Motor neuron (in vitro differentiated cells): ENCODE results near the gene IMPA2. TPM values are rescaled to one million over a fixed set of nuclear protein-coding genes. Genes with fewer than 3 reads are reported as not detected.
A peak's percentile ranks its signal among the peaks of the same experiment; 100 is the strongest.

Experiments used
- ATAC-seq, 8 experiments: fragments of 200-7000 bp; cut with Tn5 transposase; replicated peaks in 6 of 8; 2 replicates each; pipeline ENCODE4 v1.8.0; 2021; ENCODE audit warnings: mild to moderate bottlenecking in 8 of 8, moderate library complexity in 8 of 8
- H3K27ac ChIP-seq, 2 donors: fragments of 250-450 bp; sonication (Bioruptor Pico); 2 replicates each; pipeline ENCODE4 v1.9.0; 2021; ENCODE audit warnings: antibody characterized with exemption in 2 of 2, mild to moderate bottlenecking in 2 of 2, moderate library complexity in 1 of 2
- H3K4me1 ChIP-seq, 2 donors: fragments of 250-450 bp; sonication (Bioruptor Pico); replicated peaks in 1 of 2; 2 replicates each; pipeline ENCODE4 v1.6.1; 2021; ENCODE audit warnings: antibody characterized with exemption in 2 of 2, mild to moderate bottlenecking in 2 of 2, moderate library complexity in 1 of 2
- H3K4me3 ChIP-seq, 5 donors: fragments of 250-450 bp; sonication (Bioruptor Pico); 2 replicates each; pipeline ENCODE4 v1.9.0; 2021; ENCODE audit warnings: antibody characterized with exemption in 5 of 5, mild to moderate bottlenecking in 5 of 5, moderate library complexity in 4 of 5
- WGBS, 10 experiments: fragments of 450-650 bp; shearing (Covaris generic); methylation state at CpG; one replicate each; pipeline ENCODE4 v1.0.0; 2022; 5-methylcytosine and 5-hydroxymethylcytosine counted together
- in situ Hi-C, 9 experiments: fragments of 400-800 bp; cut with MboI; loops; one replicate each; pipeline ENCODE4 v1.15.0; 2021; ENCODE audit warnings: low sequenced_read_pairs in 9 of 9, low pct_unique_long_range_greater_than_20kb in 2 of 9; ENCODE audit not compliant: unreplicated experiment in 9 of 9
- total RNA-seq, 8 experiments: library from RNA; unstranded; fragments of 300-600 nt; gene quantifications; 2 replicates each; pipeline versions ENCODE4 v1.2.3 to v1.2.4, GENCODE V29; 2022

The IMPA2 gene
- total RNA-seq, 8 experiments from 2014 or later = 4.1 to 54.1 (median 16.8) TPM

- Histone ChIP-seq H3K4me1 (peaks cover 13 to 15% of the 10 kb centered on the region in 2 donors), H3K27ac (no peak overlapping the region), H3K4me3 (no peak overlapping the region)
- WGBS, 10 experiments = 70 to 100% (median 100%) methylated on average over 1 to 4 of the region's 6 CpGs; no CpG with 5 or more reads in 6 of the 10 experiments
- ATAC-seq = no peak
- in situ Hi-C loops = no loop called here
These were observed 2.8 kb downstream of the IMPA2 start for GRCh38 chr18:11984091-11984490.

GRCh38 chr18:11985586-11985985, 4.3 kb downstream of the IMPA2 start:
- H3K27ac ChIP-seq = no peak overlapping the region
- no peak overlapping the region for H3K4me3 ChIP-seq
- peaks cover 15% of the 10 kb centered on the region in 2 donors for H3K4me1 ChIP-seq
- ATAC-seq = no peak
- in situ Hi-C loops = no loop called here
- WGBS, 10 experiments = 33 to 100% (median 90%) methylated on average over 1 to 3 of the region's 3 CpGs; no CpG with 5 or more reads in 1 of the 10 experiments

GRCh38 chr18:11986061-11986460, 4.8 kb downstream of the IMPA2 start:
- H3K27ac ChIP-seq = no peak overlapping the region
- 57 to 100% (median 95%) methylated on average over 1 to 8 of the region's 9 CpGs; no CpG with 5 or more reads in 2 of the 10 experiments for WGBS, 10 experiments
- H3K4me3 ChIP-seq = no peak overlapping the region
- no peak for ATAC-seq
- peaks cover 15% of the 10 kb centered on the region in 2 donors for H3K4me1 ChIP-seq
- in situ Hi-C loops = no loop called here

GRCh38 chr18:11987527-11987926, 6.2 kb downstream of the IMPA2 start:
- Histone ChIP-seq H3K4me3 (no peak overlapping the region), H3K4me1 (peaks cover 15% of the 10 kb centered on the region in 2 donors), H3K27ac (no peak overlapping the region)
- in situ Hi-C loops = no loop called here
- ATAC-seq = peak in 3 of 8 experiments; percentile 81 to 86 (median 85)
- WGBS, 10 experiments = 20 to 100% (median 47%) methylated on average over 1 to 6 of the region's 7 CpGs; no CpG with 5 or more reads in 3 of the 10 experiments

- Histone ChIP-seq H3K4me3 (no peak overlapping the region), H3K27ac (no peak overlapping the region), H3K4me1 (peaks cover 3 to 7% of the 10 kb centered on the region in 2 donors)
- WGBS, 10 experiments = 0 to 97% (median 57%) methylated on average over 1 to 5 of the region's 8 CpGs; no CpG with 5 or more reads in 6 of the 10 experiments
- in situ Hi-C loops = no loop called here
- ATAC-seq = no peak
These were observed 7.9 kb downstream of the IMPA2 start for GRCh38 chr18:11989174-11989573.

- peak in 3 of 8 experiments; percentile 10 to 16 (median 13) for ATAC-seq
- in situ Hi-C loops = loop anchor here in 2 of 9 experiments (10.0 kb wide), 1 partner anchor 45 kb away; no protein-coding TSS in a partner anchor
These were observed 8.7 kb downstream of the IMPA2 start for GRCh38 chr18:11989966-11990380.

GRCh38 chr18:11990539-11990938, 9.2 kb downstream of the IMPA2 start:
- ATAC-seq = no peak
- in situ Hi-C loops = loop anchor here in 2 of 9 experiments (10.0 kb wide), 1 partner anchor 46 kb away; no protein-coding TSS in a partner anchor
- Histone ChIP-seq H3K4me1 (peaks cover 3 to 9% of the 10 kb centered on the region in 2 donors), H3K4me3 (no peak overlapping the region), H3K27ac (no peak overlapping the region)
- 37 to 100% (median 60%) methylated on average over 1 to 6 of the region's 9 CpGs; no CpG with 5 or more reads in 3 of the 10 experiments for WGBS, 10 experiments

More at GRCh38 chr18:11989966-11990380, 8.7 kb downstream of the IMPA2 start:
- no peak overlapping the region for H3K27ac ChIP-seq
- H3K4me1 ChIP-seq = peaks cover 3 to 7% of the 10 kb centered on the region in 2 donors
- WGBS, 10 experiments = 53 to 73% (median 70%) methylated on average over 2 to 3 of the region's 6 CpGs; no CpG with 5 or more reads in 5 of the 10 experiments
- H3K4me3 ChIP-seq = no peak overlapping the region

- no peak for ATAC-seq
- Histone ChIP-seq H3K4me3 (no peak overlapping the region), H3K4me1 (peaks cover 3% of the 10 kb centered on the region in 2 donors), H3K27ac (no peak overlapping the region)
- in situ Hi-C loops = loop anchor here in 2 of 9 experiments (10.0 kb wide), 1 partner anchor 46 kb away; no protein-coding TSS in a partner anchor
- 53 to 100% (median 88%) methylated on average over 1 to 11 of the region's 19 CpGs; no CpG with 5 or more reads in 5 of the 10 experiments for WGBS, 10 experiments
These were observed 9.9 kb downstream of the IMPA2 start for GRCh38 chr18:11991021-11991795.

GRCh38 chr18:11992096-11992790, 10.9 kb downstream of the IMPA2 start:
- Histone ChIP-seq H3K4me1 (peaks cover 3% of the 10 kb centered on the region in 2 donors), H3K4me3 (no peak overlapping the region), H3K27ac (no peak overlapping the region)
- WGBS, 10 experiments = 62 to 100% (median 83%) methylated on average over 1 to 7 of the region's 12 CpGs; no CpG with 5 or more reads in 2 of the 10 experiments
- in situ Hi-C loops = loop anchor here in 2 of 9 experiments (10.0 kb wide), 1 partner anchor 47 kb away; no protein-coding TSS in a partner anchor
- no peak for ATAC-seq

GRCh38 chr18:11993264-11993916, 12.1 kb downstream of the IMPA2 start:
- no peak for ATAC-seq
- 80 to 100% (median 94%) methylated on average over 2 to 9 of the region's 11 CpGs; no CpG with 5 or more reads in 5 of the 10 experiments for WGBS, 10 experiments
- no peak overlapping the region for H3K27ac ChIP-seq
- in situ Hi-C loops = loop anchor here in 2 of 9 experiments (10.0 kb wide), 1 partner anchor 49 kb away; no protein-coding TSS in a partner anchor
- peaks cover 3 to 5% of the 10 kb centered on the region in 2 donors for H3K4me1 ChIP-seq
- H3K4me3 ChIP-seq = no peak overlapping the region

- Histone ChIP-seq H3K27ac (no peak overlapping the region), H3K4me1 (peaks cover 7% of the 10 kb centered on the region in 2 donors), H3K4me3 (no peak overlapping the region)
- WGBS, 10 experiments = 0 to 97% (median 23%) methylated on average over 1 to 4 of the region's 4 CpGs; no CpG with 5 or more reads in 7 of the 10 experiments
- in situ Hi-C loops = loop anchor here in 2 of 9 experiments (10.0 kb wide), 1 partner anchor 50 kb away; no protein-coding TSS in a partner anchor
- ATAC-seq = peak in 5 of 8 experiments; percentile 35 to 87 (median 84)
These were observed 13.0 kb downstream of the IMPA2 start for GRCh38 chr18:11994336-11994702.
